K562 (cell line): ENCODE data around the gene CBLL1. TPM values are rescaled to one million over a fixed set of nuclear protein-coding genes. Genes with fewer than 3 reads are reported as not detected.

Experiments
- ATAC-seq: fragments of 200-7000 bp; cut with Tn5 transposase; 3 replicates; pipeline ENCODE4 v1.9.1; 2020; ENCODE audit warnings: moderate library complexity
- BruUV-seq: library from RNA; stranded (reverse); fragments of 400-500 nt; replicated peaks from 2 replicates; lab custom pipeline; 2021; lab: Mats Ljungman, UMichigan
- CTCF ChIA-PET: fragments of 300-600 bp; formaldehyde crosslinking; extraction: SDS; loops from one replicate; lab custom pipeline; 2021; ENCODE audit warnings: low intra/inter-chr PET ratio; lab: Yijun Ruan, JAX
- POLR2A ChIA-PET: fragments of 300-600, 350-650 bp; sonication (Branson Sonifier 250); formaldehyde crosslinking; extraction: SDS; loops from one replicate; lab custom pipeline; 2021; ENCODE audit warnings: antibody characterized with exemption, inconsistent platforms; lab: Yijun Ruan, JAX
- DNase-seq, 4 experiments: peaks; one replicate each; pipeline versions ENCODE4 v3.0.0 to v3.0.0-alpha.2; 2011 to 2018; ENCODE audit warnings: low spot score in 3 of 4, mixed read lengths in 3 of 4; ENCODE audit errors: extremely low read depth in 1 of 4
- FAIRE-seq: peaks from 2 replicates; lab custom pipeline; 2011; peaks lifted over from hg19 to GRCh38; lab: Jason Lieb, UNC
- H2AFZ ChIP-seq: 2 replicates; pipeline ENCODE4 v1.6.0; 2011; ENCODE audit warnings: low read depth, low read length, control low read depth, inconsistent platforms
- H3K27ac ChIP-seq: fragments of 200-600 bp; 3 replicates; pipeline ENCODE4 v1.8.0; 2011; ENCODE audit warnings: low read depth, mild to moderate bottlenecking, control low read depth, inconsistent platforms, low read length, moderate library complexity, mixed read lengths; ENCODE audit errors: extremely low read depth
- H3K27me3 ChIP-seq, 2 experiments: fragments of 300-600 bp in 1 of 2; 2 replicates in 1 of 2; 3 replicates in 1 of 2; pipeline versions ENCODE4 v1.6.0 to v1.8.0; 2011; ENCODE audit warnings: inconsistent platforms in 2 of 2, low read length in 2 of 2, mild to moderate bottlenecking in 1 of 2, mixed read lengths in 1 of 2, moderate library complexity in 1 of 2; ENCODE audit not compliant: control insufficient read depth in 2 of 2, insufficient read depth in 2 of 2
- H3K36me3 ChIP-seq: fragments of 300-600 bp; 3 replicates; pipeline ENCODE4 v1.8.0; 2011; ENCODE audit warnings: mild to moderate bottlenecking, low read length, inconsistent platforms; ENCODE audit not compliant: control insufficient read depth, insufficient read depth
- H3K4me1 ChIP-seq, 2 experiments: fragments of 200-600 bp in 1 of 2; replicated peaks in 1 of 2; 2 replicates in 1 of 2; 3 replicates in 1 of 2; pipeline versions ENCODE4 v1.5.1 to v1.8.0; 2011; ENCODE audit warnings: inconsistent platforms in 2 of 2, low read length in 2 of 2, mild to moderate bottlenecking in 1 of 2, mixed read lengths in 1 of 2, moderate library complexity in 1 of 2; ENCODE audit not compliant: control insufficient read depth in 2 of 2, insufficient read depth in 2 of 2
- H3K4me2 ChIP-seq: 2 replicates; pipeline ENCODE4 v1.6.1; 2011; ENCODE audit warnings: low read length, control low read depth, inconsistent platforms, mixed read lengths; ENCODE audit not compliant: insufficient read depth
- H3K4me3 ChIP-seq: fragments of 200-600 bp; sonication (generic), shearing (Covaris generic); 2 replicates; pipeline ENCODE4 v1.5.1; 2016; ENCODE audit warnings: control low read depth, inconsistent platforms
- H3K79me2 ChIP-seq: fragments of 200-600 bp; 3 replicates; pipeline ENCODE4 v1.8.0; 2011; ENCODE audit warnings: low read length, inconsistent platforms; ENCODE audit not compliant: control insufficient read depth, insufficient read depth
- H3K9ac ChIP-seq, 2 experiments: 2 replicates each; pipeline versions ENCODE4 v1.6.0 to v1.6.1; 2011; ENCODE audit warnings: low read depth in 2 of 2, low read length in 2 of 2, control low read depth in 1 of 2, inconsistent platforms in 1 of 2, mild to moderate bottlenecking in 1 of 2, mixed read lengths in 1 of 2; ENCODE audit not compliant: insufficient read depth in 1 of 2
- H3K9me1 ChIP-seq: one replicate; pipeline ENCODE4 v1.6.0; 2011; ENCODE audit warnings: inconsistent platforms, mild to moderate bottlenecking, low read length, moderate library complexity; ENCODE audit not compliant: control insufficient read depth, insufficient read depth
- H3K9me3 ChIP-seq: replicated peaks from 2 replicates; pipeline ENCODE4 v1.5.1; 2011; ENCODE audit warnings: low read depth, low read length, inconsistent platforms; ENCODE audit not compliant: control insufficient read depth, insufficient read depth
- H4K20me1 ChIP-seq: replicated peaks from 2 replicates; pipeline ENCODE4 v1.6.1; 2011; ENCODE audit warnings: low read length, inconsistent platforms, mixed read lengths; ENCODE audit not compliant: control insufficient read depth, insufficient read depth
- ADNP ChIP-seq: fragments of 200-800 bp; sonication (Bioruptor generic); IDR thresholded peaks from 2 replicates; pipeline ENCODE4 v1.6.1; 2016; ENCODE audit warnings: missing genetic modification characterization, missing compliant biosample characterization
- BHLHE40 ChIP-seq: IDR thresholded peaks from 2 replicates; pipeline ENCODE4 v1.6.1; 2011; ENCODE audit warnings: low read length, improper control_type of control experiment
- CBX1 ChIP-seq: sonication (generic); IDR thresholded peaks from 2 replicates; pipeline ENCODE4 v1.6.1; 2016; ENCODE audit warnings: antibody characterized with exemption, low read depth, mild to moderate bottlenecking
- CEBPG ChIP-seq, 3 experiments: fragments of 200-800 bp in 1 of 3; sonication (Bioruptor generic) in 1 of 3; sonication (generic) in 1 of 3; formaldehyde crosslinking in 1 of 3; IDR thresholded peaks in 2 of 3; conservative IDR thresholded peaks in 1 of 3; 2 replicates each; pipeline versions ENCODE4 v1.6.1 to v1.8.0; 2016 to 2022; ENCODE audit warnings: missing compliant biosample characterization in 2 of 3, missing genetic modification characterization in 2 of 3, mild to moderate bottlenecking in 1 of 3, missing genetic modification reagents in 1 of 3
- ETS1 ChIP-seq: conservative IDR thresholded peaks from 2 replicates; pipeline ENCODE4 v1.6.1; 2011; ENCODE audit warnings: low read depth, mild to moderate bottlenecking, low read length; ENCODE audit not compliant: control insufficient read depth
- FOS ChIP-seq: IDR thresholded peaks from 3 replicates; pipeline ENCODE4 v1.6.1; 2011; ENCODE audit not compliant: insufficient read length; ENCODE audit errors: extremely low read depth
- HDAC3 ChIP-seq: fragments of 450-650 bp; IDR thresholded peaks from 2 replicates; pipeline ENCODE4 v1.6.1; 2018; ENCODE audit warnings: borderline replicate concordance, mild to moderate bottlenecking, moderate library complexity; ENCODE audit not compliant: partially characterized antibody
- HNRNPUL1 ChIP-seq: fragments of 200-400 bp; formaldehyde crosslinking; IDR thresholded peaks from 2 replicates; pipeline ENCODE4 v1.6.1; 2017; ENCODE audit warnings: low read length
- TFAM ChIP-seq: fragments of 250-450 bp; sonication (Bioruptor Pico); conservative IDR thresholded peaks from 2 replicates; pipeline ENCODE4 v1.5.0; 2021; ENCODE audit warnings: mild to moderate bottlenecking, moderate library complexity
- ZC3H11A ChIP-seq: IDR thresholded peaks from 2 replicates; pipeline ENCODE4 v1.6.1; 2012; ENCODE audit warnings: low read depth, low read length, improper control_type of control experiment
- ZNF133 ChIP-seq: fragments of 250-450 bp; sonication (Bioruptor Pico); IDR thresholded peaks from 2 replicates; pipeline ENCODE4 v1.4.0; 2020; ENCODE audit warnings: mild to moderate bottlenecking
- ZNF24 ChIP-seq: fragments of 450-650 bp; IDR thresholded peaks from 2 replicates; pipeline ENCODE4 v1.6.1; 2016
- ZNF76 ChIP-seq: fragments of 250-450 bp; sonication (Bioruptor Pico); IDR thresholded peaks from 2 replicates; pipeline ENCODE4 v1.4.0; 2020; ENCODE audit warnings: mild to moderate bottlenecking, moderate library complexity, borderline replicate concordance
- ZNF785 ChIP-seq: fragments of 250-450 bp; sonication (Bioruptor Pico); IDR thresholded peaks from 2 replicates; pipeline ENCODE4 v1.4.0; 2020; ENCODE audit warnings: mild to moderate bottlenecking
- WGBS: fragments of 100-300 bp; shearing (Covaris generic); methylation state at CpG from one replicate; pipeline ENCODE4 v1.1.6; 2016; ENCODE audit warnings: low coverage, mixed read lengths; ENCODE audit not compliant: insufficient coverage; ENCODE audit errors: missing lambda C conversion rate; 5-methylcytosine and 5-hydroxymethylcytosine counted together
- in situ Hi-C: fragments of 300-500 bp; cut with MboI; formaldehyde crosslinking; loops from 4 replicates; pipeline ENCODE4 v1.15.0; 2018; ENCODE audit warnings: inconsistent platforms, mixed read lengths
- intact Hi-C: fragments of 100-400 bp; cut with micrococcal nuclease; formaldehyde crosslinking; loops from 2 replicates; pipeline ENCODE4 v1.14.2; 2022
- polyA plus RNA-seq, 8 experiments: library from polyadenylated mRNA; depleted of rRNA in 4 of 8; stranded (reverse) in 5 of 8; unstranded in 3 of 8; fragments of >200 nt; fragmentation: Nextera tagmentation in 2 of 8; fragmentation: Illumina TruSeq in 1 of 8; extraction: Ambion mirVana in 2 of 8; extraction: Trizol in 1 of 8; gene quantifications; 2 replicates each; pipeline versions ENCODE4 v1.2.1 to v1.2.3, GENCODE V29; 2011 to 2014; ENCODE audit warnings: inconsistent platforms in 1 of 8, missing spikeins in 1 of 8
- total RNA-seq, 7 experiments: library from RNA; depleted of rRNA in 6 of 7; stranded (reverse); fragments of >200 nt in 6 of 7; fragmentation: Illumina TruSeq in 2 of 7; extraction: Trizol in 2 of 7; gene quantifications; 2 replicates each; pipeline versions ENCODE4 v1.2.1 to v1.2.3, GENCODE V29; 2011 to 2021; ENCODE audit warnings: low replicate concordance in 1 of 7
- TF ChIP-seq, protein P1 (sequence below): fragments of 250-450 bp; sonication (Bioruptor Pico); IDR thresholded peaks from 2 replicates; pipeline ENCODE4 v1.9.0; 2021; ENCODE audit warnings: mild to moderate bottlenecking, inconsistent platforms
- TF ChIP-seq, protein P2 (sequence below): sonication (generic); formaldehyde crosslinking; IDR thresholded peaks from 2 replicates; pipeline ENCODE4 v1.8.1; 2023; ENCODE audit warnings: mild to moderate bottlenecking, missing genetic modification reagents
- TF ChIP-seq, protein P3 (sequence below): fragments of 250-450 bp; sonication (Bioruptor Pico); IDR thresholded peaks from 2 replicates; pipeline ENCODE4 v1.8.0; 2022; ENCODE audit warnings: inconsistent platforms, mild to moderate bottlenecking, moderate library complexity, borderline replicate concordance

Gene CBLL1
- total and polyA plus RNA-seq, 9 of the 15 experiments (the other 6 are each of a cell fraction or from before 2014, with no cell fraction given), result 14.7 to 67.9 (median 35.4) TPM

GRCh38 chr7:107782374-107782773 lies 38.4 kb downstream of the CBLL1 start:
- Histone ChIP-seq H3K4me2 (no peak overlapping the region), H3K27ac (no peak overlapping the region), H4K20me1 (no peaks in the 10 kb centered on the region), H3K4me3 (no peak overlapping the region), H3K9ac (no peak overlapping the region), H2AFZ (no peak overlapping the region), H3K27me3 (peaks cover 22 to 31% of the 10 kb centered on the region in 2 experiments; a peak in 4 of 5 replicates), H3K9me1 (no peaks in the 10 kb centered on the region), H3K36me3 (no peaks in the 10 kb centered on the region), H3K9me3 (no peaks in the 10 kb centered on the region), H3K79me2 (no peaks in the 10 kb centered on the region), H3K4me1 (no peaks in the 10 kb centered on the region)
- in situ Hi-C loops, result no loop called here
- no TSS peak for BruUV-seq
- ChIA-PET POLR2A (no interaction called here), CTCF (no interaction called here)
- FAIRE-seq (no peak), DNase-seq (no peak), ATAC-seq (no peak)
- intact Hi-C loops, result no loop called here
- WGBS, result 10% methylated on average over 3 of the region's 3 CpGs
- TF ChIP-seq TFAM (CRISPR knock-in tag) (no peak), HNRNPUL1 (no peak), CBX1 (no peak), ZNF24 (no peak), ZC3H11A (no peak), ZNF76 (no peak), ETS1 (no peak), ZNF785 (no peak), FOS (no peak), CEBPG (CRISPR knock-in tag; IDR thresholded peaks at IDR 0.05) (no peak), CEBPG (tag; conservative IDR thresholded peaks at IDR 0.05 in 1 of 2, IDR thresholded peaks at IDR 0.05 in 1 of 2) (no peak), ZNF133 (no peak), BHLHE40 (no peak), ADNP (tag) (no peak), HDAC3 (no peak)
- TF ChIP-seq, protein P1, sequence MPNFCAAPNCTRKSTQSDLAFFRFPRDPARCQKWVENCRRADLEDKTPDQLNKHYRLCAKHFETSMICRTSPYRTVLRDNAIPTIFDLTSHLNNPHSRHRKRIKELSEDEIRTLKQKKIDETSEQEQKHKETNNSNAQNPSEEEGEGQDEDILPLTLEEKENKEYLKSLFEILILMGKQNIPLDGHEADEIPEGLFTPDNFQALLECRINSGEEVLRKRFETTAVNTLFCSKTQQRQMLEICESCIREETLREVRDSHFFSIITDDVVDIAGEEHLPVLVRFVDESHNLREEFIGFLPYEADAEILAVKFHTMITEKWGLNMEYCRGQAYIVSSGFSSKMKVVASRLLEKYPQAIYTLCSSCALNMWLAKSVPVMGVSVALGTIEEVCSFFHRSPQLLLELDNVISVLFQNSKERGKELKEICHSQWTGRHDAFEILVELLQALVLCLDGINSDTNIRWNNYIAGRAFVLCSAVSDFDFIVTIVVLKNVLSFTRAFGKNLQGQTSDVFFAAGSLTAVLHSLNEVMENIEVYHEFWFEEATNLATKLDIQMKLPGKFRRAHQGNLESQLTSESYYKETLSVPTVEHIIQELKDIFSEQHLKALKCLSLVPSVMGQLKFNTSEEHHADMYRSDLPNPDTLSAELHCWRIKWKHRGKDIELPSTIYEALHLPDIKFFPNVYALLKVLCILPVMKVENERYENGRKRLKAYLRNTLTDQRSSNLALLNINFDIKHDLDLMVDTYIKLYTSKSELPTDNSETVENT, result no peak
- TF ChIP-seq, protein P2, sequence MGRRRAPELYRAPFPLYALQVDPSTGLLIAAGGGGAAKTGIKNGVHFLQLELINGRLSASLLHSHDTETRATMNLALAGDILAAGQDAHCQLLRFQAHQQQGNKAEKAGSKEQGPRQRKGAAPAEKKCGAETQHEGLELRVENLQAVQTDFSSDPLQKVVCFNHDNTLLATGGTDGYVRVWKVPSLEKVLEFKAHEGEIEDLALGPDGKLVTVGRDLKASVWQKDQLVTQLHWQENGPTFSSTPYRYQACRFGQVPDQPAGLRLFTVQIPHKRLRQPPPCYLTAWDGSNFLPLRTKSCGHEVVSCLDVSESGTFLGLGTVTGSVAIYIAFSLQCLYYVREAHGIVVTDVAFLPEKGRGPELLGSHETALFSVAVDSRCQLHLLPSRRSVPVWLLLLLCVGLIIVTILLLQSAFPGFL (CRISPR knock-in tag), result no peak
- TF ChIP-seq, protein P3, sequence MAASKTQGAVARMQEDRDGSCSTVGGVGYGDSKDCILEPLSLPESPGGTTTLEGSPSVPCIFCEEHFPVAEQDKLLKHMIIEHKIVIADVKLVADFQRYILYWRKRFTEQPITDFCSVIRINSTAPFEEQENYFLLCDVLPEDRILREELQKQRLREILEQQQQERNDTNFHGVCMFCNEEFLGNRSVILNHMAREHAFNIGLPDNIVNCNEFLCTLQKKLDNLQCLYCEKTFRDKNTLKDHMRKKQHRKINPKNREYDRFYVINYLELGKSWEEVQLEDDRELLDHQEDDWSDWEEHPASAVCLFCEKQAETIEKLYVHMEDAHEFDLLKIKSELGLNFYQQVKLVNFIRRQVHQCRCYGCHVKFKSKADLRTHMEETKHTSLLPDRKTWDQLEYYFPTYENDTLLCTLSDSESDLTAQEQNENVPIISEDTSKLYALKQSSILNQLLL (CRISPR knock-in tag), result no peak
